ENCODE data around the gene PRSS57. TPM values are rescaled to one million over a fixed set of nuclear protein-coding genes. Genes with fewer than 3 reads are reported as not detected.

PRSS57 gene
- total RNA-seq, 1 experiment from 2014 or later, result not detected

GRCh38 chr19:646779-647565 lies 48.3 kb downstream of the PRSS57 start:
- no peak overlapping the region for H3K4me3 Mint-ChIP-seq (ENCODE audit: unreplicated experiment)
- TF ChIP-seq, protein P1, sequence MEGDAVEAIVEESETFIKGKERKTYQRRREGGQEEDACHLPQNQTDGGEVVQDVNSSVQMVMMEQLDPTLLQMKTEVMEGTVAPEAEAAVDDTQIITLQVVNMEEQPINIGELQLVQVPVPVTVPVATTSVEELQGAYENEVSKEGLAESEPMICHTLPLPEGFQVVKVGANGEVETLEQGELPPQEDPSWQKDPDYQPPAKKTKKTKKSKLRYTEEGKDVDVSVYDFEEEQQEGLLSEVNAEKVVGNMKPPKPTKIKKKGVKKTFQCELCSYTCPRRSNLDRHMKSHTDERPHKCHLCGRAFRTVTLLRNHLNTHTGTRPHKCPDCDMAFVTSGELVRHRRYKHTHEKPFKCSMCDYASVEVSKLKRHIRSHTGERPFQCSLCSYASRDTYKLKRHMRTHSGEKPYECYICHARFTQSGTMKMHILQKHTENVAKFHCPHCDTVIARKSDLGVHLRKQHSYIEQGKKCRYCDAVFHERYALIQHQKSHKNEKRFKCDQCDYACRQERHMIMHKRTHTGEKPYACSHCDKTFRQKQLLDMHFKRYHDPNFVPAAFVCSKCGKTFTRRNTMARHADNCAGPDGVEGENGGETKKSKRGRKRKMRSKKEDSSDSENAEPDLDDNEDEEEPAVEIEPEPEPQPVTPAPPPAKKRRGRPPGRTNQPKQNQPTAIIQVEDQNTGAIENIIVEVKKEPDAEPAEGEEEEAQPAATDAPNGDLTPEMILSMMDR (IDR thresholded peaks at IDR 0.05; ENCODE audit: unreplicated experiment), result no peak
- DNase-seq (ENCODE audit: unreplicated experiment), result no peak
- no peak overlapping the region for H3K27ac Mint-ChIP-seq (ENCODE audit: low read depth, unreplicated experiment)
- intact Hi-C loops (cut with micrococcal nuclease), result no loop called here
- H3K27me3 Mint-ChIP-seq (ENCODE audit: insufficient read depth, unreplicated experiment), result no peaks in the 10 kb centered on the region
- peaks cover 49% of the 10 kb centered on the region for H3K36me3 Mint-ChIP-seq (ENCODE audit: insufficient read depth, unreplicated experiment)
- BruUV-seq (replicated peaks), result no TSS peak
- ChIA-PET POLR2A (no interaction called here), CTCF (no interaction called here)
- no peaks in the 10 kb centered on the region for H3K4me1 Mint-ChIP-seq (ENCODE audit: insufficient read depth, unreplicated experiment)
- H3K9me3 Mint-ChIP-seq (ENCODE audit: unreplicated experiment), result no peaks in the 10 kb centered on the region

- Mint-ChIP-seq H3K4me1 (ENCODE audit: insufficient read depth, unreplicated experiment) (no peaks in the 10 kb centered on the region), H3K27me3 (ENCODE audit: insufficient read depth, unreplicated experiment) (no peaks in the 10 kb centered on the region), H3K36me3 (ENCODE audit: insufficient read depth, unreplicated experiment) (peaks cover 44% of the 10 kb centered on the region), H3K9me3 (ENCODE audit: unreplicated experiment) (no peaks in the 10 kb centered on the region), H3K4me3 (ENCODE audit: unreplicated experiment) (no peak overlapping the region), H3K27ac (ENCODE audit: low read depth, unreplicated experiment) (no peak overlapping the region)
- POLR2A ChIA-PET, result no interaction called here
- no TSS peak for BruUV-seq (replicated peaks)
- DNase-seq (ENCODE audit: unreplicated experiment), result no peak
- intact Hi-C loops (cut with micrococcal nuclease), result no loop called here
- CTCF ChIA-PET, result no interaction called here
- TF ChIP-seq, protein P1 (IDR thresholded peaks at IDR 0.05; ENCODE audit: unreplicated experiment), result no peak
Measured at GRCh38 chr19:645912-646778, 49.1 kb downstream of the PRSS57 start.

GRCh38 chr19:644789-645188 lies 50.5 kb downstream of the PRSS57 start:
- H3K27ac Mint-ChIP-seq (ENCODE audit: low read depth, unreplicated experiment), result no peak overlapping the region

DNA sequence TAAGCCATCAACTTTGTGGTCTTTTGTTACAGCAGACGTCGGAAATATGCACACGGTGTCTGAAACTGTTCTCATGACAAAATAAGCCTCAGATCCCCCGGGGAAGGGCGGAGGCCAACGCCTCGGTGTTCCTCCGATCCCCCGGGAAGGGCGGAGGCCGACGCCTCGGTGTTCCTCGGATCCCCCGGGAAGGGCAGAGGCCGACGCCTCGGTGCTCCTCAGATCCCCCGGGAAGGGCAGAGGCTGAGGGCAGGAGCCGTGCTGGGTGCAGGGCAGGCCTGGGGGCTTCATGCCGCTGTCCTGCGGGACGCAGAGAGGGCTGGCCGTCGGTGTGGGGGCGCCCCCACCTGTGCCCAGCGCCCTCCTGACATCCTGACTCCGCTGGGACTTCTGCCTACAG lies 50.9 kb downstream of the PRSS57 start:
- Mint-ChIP-seq H3K4me1 (ENCODE audit: insufficient read depth, unreplicated experiment) (peaks cover 3% of the 10 kb centered on the region), H3K27me3 (ENCODE audit: insufficient read depth, unreplicated experiment) (no peaks in the 10 kb centered on the region), H3K4me3 (ENCODE audit: unreplicated experiment) (no peak overlapping the region), H3K27ac (ENCODE audit: low read depth, unreplicated experiment) (no peak overlapping the region), H3K9me3 (ENCODE audit: unreplicated experiment) (no peaks in the 10 kb centered on the region), H3K36me3 (ENCODE audit: insufficient read depth, unreplicated experiment) (peaks cover 35% of the 10 kb centered on the region)
- no peak for DNase-seq (ENCODE audit: unreplicated experiment)
- intact Hi-C loops (cut with micrococcal nuclease), result no loop called here
- POLR2A ChIA-PET, result no interaction called here
- TF ChIP-seq, protein P1 (IDR thresholded peaks at IDR 0.05; ENCODE audit: unreplicated experiment), result no peak
- BruUV-seq (replicated peaks), result no TSS peak
- CTCF ChIA-PET, result no interaction called here

More at GRCh38 chr19:644789-645188, 50.5 kb downstream of the PRSS57 start:
- Mint-ChIP-seq H3K9me3 (ENCODE audit: unreplicated experiment) (no peaks in the 10 kb centered on the region), H3K4me3 (ENCODE audit: unreplicated experiment) (no peak overlapping the region), H3K4me1 (ENCODE audit: insufficient read depth, unreplicated experiment) (no peaks in the 10 kb centered on the region), H3K36me3 (ENCODE audit: insufficient read depth, unreplicated experiment) (peaks cover 35% of the 10 kb centered on the region), H3K27me3 (ENCODE audit: insufficient read depth, unreplicated experiment) (no peaks in the 10 kb centered on the region)
- no TSS peak for BruUV-seq (replicated peaks)
- ChIA-PET POLR2A (no interaction called here), CTCF (no interaction called here)
- DNase-seq (ENCODE audit: unreplicated experiment), result no peak
- intact Hi-C loops (cut with micrococcal nuclease), result no loop called here
- TF ChIP-seq, protein P1 (IDR thresholded peaks at IDR 0.05; ENCODE audit: unreplicated experiment), result no peak

Data from MCF 10A (cell line).